H1 (cell line): ENCODE results near the gene DLEC1. TPM values are rescaled to one million over a fixed set of nuclear protein-coding genes. Genes with fewer than 3 reads are reported as not detected.

Source experiments
- CTCF ChIA-PET: fragments of 300-600 bp; sonication (Branson Sonifier 250); formaldehyde crosslinking; loops from one replicate; lab custom pipeline; 2021; ENCODE audit not compliant: partially characterized antibody; lab: Charles Lee
- POLR2A ChIA-PET: fragments of 300-600 bp; sonication (Branson Sonifier 250); formaldehyde crosslinking; loops from one replicate; lab custom pipeline; 2021; ENCODE audit warnings: inconsistent platforms; ENCODE audit not compliant: partially characterized antibody; lab: Charles Lee
- DNase-seq, 2 experiments: peaks; one replicate each; pipeline versions ENCODE4 v3.0.0 to v3.0.0-alpha.2; 2010 to 2022; ENCODE audit warnings: low spot score in 2 of 2, low read depth in 1 of 2, mixed read lengths in 1 of 2
- FAIRE-seq: peaks from 2 replicates; lab custom pipeline; 2011; peaks lifted over from hg19 to GRCh38; lab: Jason Lieb, UNC
- H2AFZ ChIP-seq: 2 replicates; pipeline ENCODE4 v1.8.1; 2012; ENCODE audit warnings: low read length, inconsistent platforms
- H2AK5ac ChIP-seq: 2 replicates; pipeline ENCODE4 v1.6.1; 2013; ENCODE audit warnings: low read depth, low read length
- H2BK120ac ChIP-seq: replicated peaks from 2 replicates; pipeline ENCODE3; 2013; ENCODE audit warnings: low read depth, low read length, inconsistent platforms
- H2BK12ac ChIP-seq: 2 replicates; pipeline ENCODE4 v1.6.1; 2013; ENCODE audit warnings: low read depth, low read length
- H2BK15ac ChIP-seq: 2 replicates; pipeline ENCODE4 v1.6.1; 2013; ENCODE audit warnings: low read length
- H2BK20ac ChIP-seq: 2 replicates; pipeline ENCODE4 v1.6.1; 2013; ENCODE audit warnings: low read length
- H2BK5ac ChIP-seq: 2 replicates; pipeline ENCODE4 v1.6.1; 2013; ENCODE audit warnings: low read depth, low read length
- H3K14ac ChIP-seq: 2 replicates; pipeline ENCODE4 v1.6.1; 2013; ENCODE audit warnings: inconsistent platforms; ENCODE audit not compliant: insufficient read length
- H3K18ac ChIP-seq: 2 replicates; pipeline ENCODE4 v1.6.1; 2013; ENCODE audit warnings: low read length; ENCODE audit errors: extremely low read depth
- H3K23ac ChIP-seq: 2 replicates; pipeline ENCODE4 v1.6.1; 2013; ENCODE audit warnings: inconsistent platforms; ENCODE audit not compliant: insufficient read length
- H3K23me2 ChIP-seq: 2 replicates; pipeline ENCODE4 v1.6.1; 2013; ENCODE audit warnings: low read depth, low read length
- H3K27ac ChIP-seq: 2 replicates; pipeline ENCODE4 v1.6.1; 2011; ENCODE audit warnings: low read depth, low read length, inconsistent platforms
- H3K27me3 ChIP-seq, 4 experiments: replicated peaks in 1 of 4; 1 replicate in 1 of 4; 2 replicates in 3 of 4; pipeline versions ENCODE4 v1.6.1 to v1.8.1; 2011 to 2013; ENCODE audit warnings: low read length in 3 of 4, mild to moderate bottlenecking in 3 of 4, inconsistent platforms in 2 of 4, mixed read lengths in 2 of 4, moderate library complexity in 1 of 4; ENCODE audit not compliant: control insufficient read depth in 3 of 4, insufficient read depth in 3 of 4; ENCODE audit errors: extremely low read depth in 1 of 4
- H3K36me3 ChIP-seq, 4 experiments: 2 replicates each; pipeline versions ENCODE4 v1.6.1 to v1.8.1; 2011 to 2013; ENCODE audit warnings: mild to moderate bottlenecking in 4 of 4, low read length in 3 of 4, moderate library complexity in 2 of 4, control low read depth in 1 of 4, inconsistent platforms in 1 of 4; ENCODE audit not compliant: insufficient read depth in 4 of 4, control insufficient read depth in 2 of 4
- H3K4ac ChIP-seq: replicated peaks from 2 replicates; pipeline ENCODE3; 2013; ENCODE audit warnings: low read length, low read depth, mixed read lengths, inconsistent platforms; ENCODE audit not compliant: insufficient read length
- H3K4me1 ChIP-seq, 4 experiments: replicated peaks in 1 of 4; 1 replicate in 1 of 4; 2 replicates in 3 of 4; pipeline versions ENCODE4 v1.6.1 to v1.8.1; 2011 to 2013; ENCODE audit warnings: low read length in 3 of 4, inconsistent platforms in 2 of 4, mixed read lengths in 1 of 4; ENCODE audit not compliant: insufficient read depth in 4 of 4, control insufficient read depth in 3 of 4
- H3K4me2 ChIP-seq, 2 experiments: 2 replicates each; pipeline versions ENCODE4 v1.6.1 to v1.8.1; 2011 to 2013; ENCODE audit warnings: low read depth in 2 of 2, low read length in 2 of 2, control low read depth in 1 of 2, inconsistent platforms in 1 of 2, mild to moderate bottlenecking in 1 of 2; ENCODE audit not compliant: insufficient read depth in 1 of 2
- H3K4me3 ChIP-seq, 4 experiments: fragments of 200-600, 300-600 bp in 1 of 4; sonication (generic), shearing (Covaris generic), sonication (Bioruptor Twin) in 1 of 4; 2 replicates each; pipeline versions ENCODE4 v1.5.1 to v1.8.1; 2011 to 2016; ENCODE audit warnings: low read length in 4 of 4, low read depth in 3 of 4, control low read depth in 2 of 4, inconsistent platforms in 2 of 4, mild to moderate bottlenecking in 2 of 4, mixed read lengths in 1 of 4, moderate library complexity in 1 of 4; ENCODE audit not compliant: insufficient read depth in 2 of 4; ENCODE audit errors: extremely low read depth in 1 of 4
- H3K56ac ChIP-seq: replicated peaks from 2 replicates; pipeline ENCODE3; 2013; ENCODE audit warnings: low read depth, mild to moderate bottlenecking, mixed read lengths, low read length, inconsistent platforms; ENCODE audit not compliant: insufficient read length
- H3K79me1 ChIP-seq: 2 replicates; pipeline ENCODE4 v1.6.1; 2013; ENCODE audit warnings: low read depth, low read length, control low read depth
- H3K79me2 ChIP-seq, 2 experiments: 2 replicates each; pipeline versions ENCODE4 v1.6.1 to v1.8.1; 2012 to 2013; ENCODE audit warnings: low read length in 2 of 2, mild to moderate bottlenecking in 2 of 2, inconsistent platforms in 1 of 2; ENCODE audit not compliant: insufficient read depth in 2 of 2, control insufficient read depth in 1 of 2
- H3K9ac ChIP-seq, 4 experiments: replicated peaks in 1 of 4; 1 replicate in 1 of 4; 2 replicates in 3 of 4; pipeline versions ENCODE4 v1.6.1 to v1.8.1; 2011 to 2013; ENCODE audit warnings: low read depth in 3 of 4, low read length in 3 of 4, control low read depth in 2 of 4, mild to moderate bottlenecking in 2 of 4, moderate library complexity in 2 of 4, inconsistent platforms in 1 of 4; ENCODE audit errors: extremely low read depth in 1 of 4
- H3K9me3 ChIP-seq, 2 experiments: 2 replicates each; pipeline versions ENCODE4 v1.6.1 to v1.8.1; 2012 to 2013; ENCODE audit warnings: mild to moderate bottlenecking in 2 of 2, moderate library complexity in 2 of 2, control low read depth in 1 of 2, inconsistent platforms in 1 of 2, low read depth in 1 of 2, low read length in 1 of 2, mixed read lengths in 1 of 2; ENCODE audit not compliant: insufficient read depth in 2 of 2
- H4K20me1 ChIP-seq, 2 experiments: replicated peaks in 1 of 2; 2 replicates each; pipeline versions ENCODE3 to v1.8.1; 2011 to 2013; ENCODE audit warnings: inconsistent platforms in 2 of 2, low read length in 2 of 2, mild to moderate bottlenecking in 1 of 2; ENCODE audit not compliant: insufficient read depth in 2 of 2, control insufficient read depth in 1 of 2
- H4K5ac ChIP-seq: 2 replicates; pipeline ENCODE4 v1.6.1; 2013; ENCODE audit warnings: low read length, low read depth, mixed read lengths, inconsistent platforms; ENCODE audit not compliant: insufficient read length
- H4K8ac ChIP-seq: 2 replicates; pipeline ENCODE4 v1.8.0; 2013; ENCODE audit warnings: mild to moderate bottlenecking, moderate library complexity, low read length, inconsistent platforms; ENCODE audit not compliant: insufficient read depth; ENCODE audit errors: extremely low read depth
- H4K91ac ChIP-seq: replicated peaks from 2 replicates; pipeline ENCODE3; 2013; ENCODE audit warnings: low read length, mixed read lengths, inconsistent platforms; ENCODE audit not compliant: insufficient read length
- BACH1 ChIP-seq: IDR thresholded peaks from 2 replicates; pipeline ENCODE4 v1.6.1; 2012; ENCODE audit warnings: low read length, improper control_type of control experiment
- EGR1 ChIP-seq: IDR thresholded peaks from 2 replicates; pipeline ENCODE4 v1.6.1; 2011; ENCODE audit warnings: low read depth, low read length, borderline replicate concordance
- WGBS, 2 experiments: shearing (Covaris generic) in 1 of 2; methylation state at CpG; one replicate each; pipeline versions ENCODE4 v1.1.6 to v1.1.7; 2013 to 2015; ENCODE audit warnings: low lambda C conversion rate in 2 of 2, mixed read lengths in 2 of 2, inconsistent platforms in 1 of 2, low coverage in 1 of 2, missing lambda C conversion rate in 1 of 2; ENCODE audit not compliant: insufficient replicate concordance in 2 of 2, insufficient coverage in 1 of 2, insufficient read length in 1 of 2; ENCODE audit errors: extremely low coverage in 1 of 2, missing lambda C conversion rate in 1 of 2; 5-methylcytosine and 5-hydroxymethylcytosine counted together
- polyA plus RNA-seq, 7 experiments: library from polyadenylated mRNA; depleted of rRNA in 3 of 7; stranded (reverse) in 5 of 7; unstranded in 2 of 7; fragments of >200 nt in 5 of 7; fragments of 200-250 nt in 2 of 7; gene quantifications; 1 replicate in 5 of 7; 2 replicates in 1 of 7; 4 replicates in 1 of 7; pipeline versions ENCODE4 v1.2.1 to v1.2.3, GENCODE V29; 2011 to 2013; ENCODE audit warnings: missing spikeins in 2 of 7, mixed read lengths in 2 of 7
- total RNA-seq: library from RNA; stranded (reverse); fragmentation: NEBNext Ultra II Directional; extraction: Animal tissue kit (Norgen Biotek cat#: 25700); gene quantifications from 2 replicates; pipeline ENCODE4 v1.2.1, GENCODE V29; 2021

The DLEC1 gene
- total and polyA plus RNA-seq, 2 of the 8 experiments (the other 6 are each of a cell fraction or from before 2014, with no cell fraction given) = 0.26 to 0.76 TPM

DNA sequence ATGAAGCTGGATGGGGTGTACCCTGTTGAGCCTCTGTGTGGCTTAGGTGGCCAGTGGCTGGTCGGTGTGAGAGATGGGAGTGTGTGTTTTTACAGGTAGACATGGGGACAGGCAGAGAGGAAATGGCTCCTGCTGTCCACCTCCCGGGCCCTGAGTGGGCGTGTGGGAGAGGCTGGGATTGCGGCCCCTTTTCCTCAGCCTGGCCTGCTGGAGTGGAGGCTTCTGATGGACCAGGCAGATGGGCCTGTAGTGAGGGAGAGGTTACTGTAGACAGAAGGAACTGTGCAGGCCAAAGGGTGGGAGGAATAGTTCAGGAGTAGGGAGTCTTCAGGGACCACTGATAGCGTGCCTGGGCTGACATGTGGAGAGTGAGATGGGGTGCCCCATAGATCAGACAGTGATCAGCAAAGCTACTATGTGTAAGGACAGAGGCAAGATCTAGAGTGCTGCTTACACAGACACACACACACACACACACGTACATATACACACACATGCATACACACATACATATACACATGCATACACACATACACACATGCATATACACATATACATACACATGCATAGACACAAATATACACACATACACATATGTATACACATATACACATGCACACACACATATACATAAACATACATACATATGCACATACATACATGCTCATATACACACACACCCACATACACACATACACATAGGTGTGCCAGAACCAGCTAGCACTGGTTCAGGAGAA, 71.5 kb downstream of the DLEC1 start:
- Histone ChIP-seq H3K9me3 (0 out of 4 replicates have a peak, but pooled peaks cover 0 to 4% of the 10 kb centered on the region in 2 experiments), H4K5ac (no peak overlapping the region), H3K4me2 (no peak overlapping the region), H3K23me2 (no peaks in the 10 kb centered on the region), H4K20me1 (peaks cover 0 to 2% of the 10 kb centered on the region in 2 experiments), H3K9ac (no peak overlapping the region), H2AFZ (no peak overlapping the region), H2BK12ac (no peak overlapping the region), H3K79me1 (no peaks in the 10 kb centered on the region), H3K4me3 (no peak overlapping the region), H4K8ac (no peak overlapping the region), H3K4ac (no peak overlapping the region), H3K4me1 (no peaks in the 10 kb centered on the region), H3K14ac (no peak overlapping the region), H3K56ac (no peak overlapping the region), H2BK15ac (no peak overlapping the region), H3K23ac (no peak overlapping the region), H2BK120ac (no peak overlapping the region), H3K27ac (no peak overlapping the region), H3K27me3 (no peaks in the 10 kb centered on the region), H2AK5ac (no peak overlapping the region), H2BK20ac (no peak overlapping the region), H4K91ac (no peak overlapping the region), H3K18ac (no peak overlapping the region), H3K79me2 (no peaks in the 10 kb centered on the region), H3K36me3 (no peaks in the 10 kb centered on the region), H2BK5ac (no peak overlapping the region)
- no peak for TF ChIP-seq BACH1
- TF ChIP-seq EGR1 = no peak
- ChIA-PET POLR2A (no interaction called here), CTCF (interaction anchor here (0.5 to 5.5 kb wide), 8 partner anchors 8 to 718 kb away, joined by 3 to 44 read pairs (median 4); no protein-coding TSS in a partner anchor)
- 90% methylated on average over 6 of the region's 6 CpGs; no CpG with 5 or more reads in 1 of the 2 experiments for WGBS, 2 experiments
- DNase-seq = no peak
- no peak for FAIRE-seq
